HFF-Myc (cell line): ENCODE results near the gene PRR16.
A peak's percentile ranks its signal among the peaks of the same experiment; 100 is the strongest.

Experiments used
- DNase-seq: peaks from one replicate; pipeline ENCODE4 v3.0.0-alpha.2; 2011; ENCODE audit warnings: low read depth; ENCODE audit errors: extremely low read depth
- H3K4me3 ChIP-seq: replicated peaks from 2 replicates; pipeline ENCODE4 v1.5.1; 2011; ENCODE audit warnings: low read depth, mild to moderate bottlenecking, control low read depth, low read length
- TF ChIP-seq, protein P1 (sequence below): IDR thresholded peaks from 2 replicates; pipeline ENCODE4 v1.5.1; 2012; ENCODE audit warnings: mild to moderate bottlenecking, low read depth, low read length, control low read depth; ENCODE audit errors: missing control alignments

The PRR16 gene

DNA sequence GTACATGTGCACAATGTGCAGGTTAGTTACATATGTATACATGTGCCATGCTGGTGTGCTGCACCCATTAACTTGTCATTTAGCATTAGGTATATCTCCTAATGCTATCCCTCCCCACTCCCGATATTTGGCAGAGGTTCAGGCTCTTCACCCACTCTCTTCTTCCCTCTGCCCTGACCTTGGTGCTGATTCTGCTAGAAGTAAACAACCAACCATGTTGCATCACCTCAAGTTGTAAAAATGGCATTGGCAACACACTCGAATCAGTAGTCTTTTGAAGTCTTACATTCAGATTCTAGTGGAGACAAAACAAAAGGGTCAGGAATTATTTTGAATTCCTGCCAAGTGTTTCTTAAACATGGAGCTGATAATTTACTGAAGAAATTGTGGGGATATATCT is 40.0 kb downstream of the PRR16 start:
- DNase-seq, result no peak
- no peak overlapping the region for H3K4me3 ChIP-seq
- TF ChIP-seq, protein P1, sequence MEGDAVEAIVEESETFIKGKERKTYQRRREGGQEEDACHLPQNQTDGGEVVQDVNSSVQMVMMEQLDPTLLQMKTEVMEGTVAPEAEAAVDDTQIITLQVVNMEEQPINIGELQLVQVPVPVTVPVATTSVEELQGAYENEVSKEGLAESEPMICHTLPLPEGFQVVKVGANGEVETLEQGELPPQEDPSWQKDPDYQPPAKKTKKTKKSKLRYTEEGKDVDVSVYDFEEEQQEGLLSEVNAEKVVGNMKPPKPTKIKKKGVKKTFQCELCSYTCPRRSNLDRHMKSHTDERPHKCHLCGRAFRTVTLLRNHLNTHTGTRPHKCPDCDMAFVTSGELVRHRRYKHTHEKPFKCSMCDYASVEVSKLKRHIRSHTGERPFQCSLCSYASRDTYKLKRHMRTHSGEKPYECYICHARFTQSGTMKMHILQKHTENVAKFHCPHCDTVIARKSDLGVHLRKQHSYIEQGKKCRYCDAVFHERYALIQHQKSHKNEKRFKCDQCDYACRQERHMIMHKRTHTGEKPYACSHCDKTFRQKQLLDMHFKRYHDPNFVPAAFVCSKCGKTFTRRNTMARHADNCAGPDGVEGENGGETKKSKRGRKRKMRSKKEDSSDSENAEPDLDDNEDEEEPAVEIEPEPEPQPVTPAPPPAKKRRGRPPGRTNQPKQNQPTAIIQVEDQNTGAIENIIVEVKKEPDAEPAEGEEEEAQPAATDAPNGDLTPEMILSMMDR, result no peak

DNA sequence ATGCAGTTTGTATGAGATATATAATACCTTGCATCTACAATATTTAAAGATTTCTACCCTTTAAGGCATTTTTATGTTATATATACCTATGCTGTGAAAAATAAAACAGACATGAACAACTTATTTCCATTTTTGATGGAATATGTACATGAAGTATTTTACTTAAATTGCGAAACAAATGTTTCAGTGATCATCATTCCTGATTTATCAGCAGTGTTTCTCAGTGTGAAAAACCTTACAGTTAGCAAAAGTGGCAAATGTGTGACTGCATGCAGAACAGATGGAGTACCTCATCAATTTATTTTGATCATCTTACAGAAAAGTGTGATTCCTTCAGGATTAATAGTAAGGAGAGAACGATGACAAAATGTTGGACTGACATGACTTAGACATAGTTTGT is 43.1 kb downstream of the PRR16 start:
- no peak overlapping the region for H3K4me3 ChIP-seq
- no peak for DNase-seq
- TF ChIP-seq, protein P1, result no peak

DNA sequence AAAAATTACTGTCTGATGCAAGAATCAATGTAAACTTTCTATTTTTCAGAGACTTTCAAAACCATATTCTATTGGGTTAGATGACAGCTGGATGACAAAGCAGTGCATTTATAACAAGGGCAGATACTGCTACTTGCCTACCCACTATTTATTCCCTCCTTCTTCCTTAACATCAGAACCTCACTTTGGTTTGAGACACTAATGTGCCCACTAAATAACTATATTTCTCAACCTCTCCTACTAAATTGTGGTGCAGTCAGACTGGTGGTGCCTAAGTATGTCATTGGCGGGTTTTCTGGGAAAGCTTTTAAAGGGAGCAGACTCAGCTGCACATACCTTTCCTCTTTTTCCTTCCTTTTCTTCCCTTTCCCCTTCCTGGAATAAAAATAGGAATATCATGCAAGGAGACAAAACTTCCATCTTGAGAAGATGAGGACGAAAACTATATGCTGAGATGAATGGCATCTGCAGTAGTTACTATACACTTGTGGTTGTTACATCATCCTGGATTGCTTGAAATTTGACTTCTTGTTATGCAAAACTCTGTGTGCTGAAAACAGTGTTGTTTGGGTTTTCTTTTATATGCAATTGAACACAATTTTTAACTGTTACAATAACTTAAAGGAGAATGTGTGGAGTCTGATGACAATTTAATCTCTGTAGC is 43.8 kb downstream of the PRR16 start:
- TF ChIP-seq, protein P1, result no peak
- no peak overlapping the region for H3K4me3 ChIP-seq
- no peak for DNase-seq

DNA sequence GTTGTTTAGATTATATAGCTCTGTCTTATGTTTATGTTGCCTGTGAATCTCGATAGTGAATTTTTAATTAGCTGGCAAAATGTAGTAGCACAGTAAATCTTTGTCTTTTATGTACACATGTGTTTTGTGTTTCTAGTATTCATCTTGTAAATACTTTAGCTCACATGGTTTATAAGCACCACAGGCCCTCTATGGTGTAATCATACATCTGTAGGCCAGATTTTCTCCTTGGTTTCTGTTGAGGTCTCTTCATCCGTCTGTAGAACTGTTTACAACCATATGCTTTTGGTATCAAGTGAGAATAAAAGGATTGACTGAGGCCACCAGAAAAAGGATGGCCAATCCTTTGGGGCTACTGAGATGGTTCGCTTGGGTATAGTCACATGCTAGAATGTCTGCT is 45.0 kb downstream of the PRR16 start:
- peak; percentile 90 for DNase-seq
- TF ChIP-seq, protein P1, result no peak
- H3K4me3 ChIP-seq, result no peak overlapping the region

DNA sequence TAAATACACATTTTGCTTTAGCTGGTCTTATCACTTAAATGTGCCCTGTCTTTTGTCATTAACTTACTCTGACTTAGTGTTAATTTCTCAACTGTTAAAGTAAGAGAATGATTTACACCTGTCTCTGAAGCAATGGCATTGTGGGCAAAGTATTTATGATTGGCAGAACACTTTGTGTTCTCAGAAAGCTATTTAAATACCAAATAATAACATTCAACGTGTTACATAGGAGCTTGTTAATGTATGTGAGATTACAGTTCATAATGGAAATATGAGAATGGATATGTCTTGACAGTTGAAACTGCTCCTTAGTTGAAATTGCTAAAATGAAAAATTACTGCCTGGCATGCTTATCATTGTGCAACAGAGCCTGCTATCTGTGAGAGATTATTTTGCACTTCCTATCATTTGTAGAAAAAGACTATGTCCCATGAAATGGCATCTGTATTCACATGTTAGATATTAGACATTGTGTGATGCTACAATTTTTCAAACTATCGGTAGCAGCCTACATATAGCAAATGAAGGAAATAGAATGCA is 46.1 kb downstream of the PRR16 start:
- DNase-seq, result no peak
- no peak overlapping the region for H3K4me3 ChIP-seq
- TF ChIP-seq, protein P1, result no peak

DNA sequence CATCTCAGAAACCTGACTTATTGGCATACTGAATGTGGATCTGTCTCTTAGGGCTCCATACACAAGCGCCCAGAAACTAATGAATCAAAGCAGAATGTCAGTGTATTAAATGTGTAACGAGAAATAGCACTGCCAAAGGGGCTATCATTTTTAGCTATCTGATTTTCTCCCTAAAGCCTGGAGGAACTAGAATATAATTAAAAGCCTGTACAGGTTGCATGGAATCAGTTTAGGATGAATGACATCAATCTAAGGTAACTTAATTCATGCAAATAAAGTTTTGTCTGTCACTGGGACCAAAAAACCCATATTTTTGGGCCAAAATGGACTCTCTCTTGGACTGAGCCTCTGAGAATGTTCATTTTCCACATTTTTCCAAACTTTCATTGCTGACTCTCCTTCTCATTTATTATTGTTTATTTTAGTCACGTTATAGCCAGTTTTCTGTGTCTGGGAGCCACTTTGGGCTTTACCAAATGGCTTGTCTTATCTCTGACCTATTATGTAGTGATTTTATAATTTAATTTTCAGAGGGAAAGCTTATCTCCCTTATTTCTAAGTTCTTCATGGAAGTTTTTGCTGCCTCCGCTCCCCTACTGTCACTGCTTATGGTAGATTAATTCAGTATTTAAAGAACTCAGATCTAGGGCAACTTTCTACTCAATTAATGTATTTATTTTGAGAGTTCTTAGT is 47.0 kb downstream of the PRR16 start:
- DNase-seq, result no peak
- H3K4me3 ChIP-seq, result no peak overlapping the region
- TF ChIP-seq, protein P1, result no peak
